SK-N-SH (cell line): ENCODE measurements around the gene FRMPD1. TPM values are rescaled to one million over a fixed set of nuclear protein-coding genes. Genes with fewer than 3 reads are reported as not detected.

ENCODE experiments used
- CTCF ChIA-PET: fragments of 300-600, 350-600 bp; formaldehyde crosslinking; extraction: SDS; loops from one replicate; lab custom pipeline; 2021; lab: Yijun Ruan, JAX
- POLR2A ChIA-PET: fragments of 350-600 bp; sonication (Branson Sonifier 250); formaldehyde crosslinking; extraction: SDS; loops from one replicate; lab custom pipeline; 2020; ENCODE audit warnings: antibody characterized with exemption, inconsistent platforms; lab: Yijun Ruan, JAX
- DNase-seq: peaks from one replicate; pipeline ENCODE4 v3.0.0; 2012
- H2AFZ ChIP-seq: fragments of 200-600 bp; sonication (generic); 2 replicates; pipeline ENCODE4 v1.8.1; 2016; ENCODE audit warnings: antibody characterized with exemption, mild to moderate bottlenecking, low read depth
- H3F3A ChIP-seq: fragments of 200-600 bp; sonication (generic); replicated peaks from 2 replicates; pipeline ENCODE3; 2016; ENCODE audit warnings: antibody characterized with exemption, mild to moderate bottlenecking; ENCODE audit not compliant: insufficient read depth
- H3K27ac ChIP-seq, 2 experiments: fragments of 200-500 bp in 1 of 2; fragments of 200-600 bp in 1 of 2; sonication (Bioruptor generic) in 1 of 2; sonication (generic), shearing (Covaris generic) in 1 of 2; 2 replicates each; pipeline versions ENCODE4 v1.5.1 to v1.6.1; 2014 to 2016; ENCODE audit warnings: low read depth in 2 of 2, inconsistent platforms in 1 of 2, low read length in 1 of 2, mild to moderate bottlenecking in 1 of 2, mixed read lengths in 1 of 2
- H3K27me3 ChIP-seq: fragments of 200-600 bp; sonication (generic), shearing (Covaris generic); 2 replicates; pipeline ENCODE4 v1.6.1; 2016; ENCODE audit warnings: mixed run types; ENCODE audit not compliant: insufficient read depth
- H3K36me3 ChIP-seq, 2 experiments: fragments of 200-500 bp in 1 of 2; fragments of 200-600 bp in 1 of 2; sonication (Bioruptor generic) in 1 of 2; sonication (generic) in 1 of 2; replicated peaks in 1 of 2; 2 replicates each; pipeline versions ENCODE3 to v1.5.1; 2014 to 2016; ENCODE audit warnings: low read length in 1 of 2, mild to moderate bottlenecking in 1 of 2; ENCODE audit not compliant: insufficient read depth in 2 of 2, control insufficient read depth in 1 of 2
- H3K4me1 ChIP-seq, 2 experiments: fragments of 200-500 bp in 1 of 2; fragments of 200-600 bp in 1 of 2; sonication (Bioruptor generic) in 1 of 2; sonication (generic), shearing (Covaris generic) in 1 of 2; 2 replicates each; pipeline versions ENCODE4 v1.5.1 to v1.6.1; 2014 to 2016; ENCODE audit warnings: low read depth in 1 of 2, low read length in 1 of 2, mixed run types in 1 of 2; ENCODE audit not compliant: insufficient read depth in 2 of 2, control insufficient read depth in 1 of 2
- H3K4me2 ChIP-seq: fragments of 200-600 bp; sonication (generic), shearing (Covaris generic); 2 replicates; pipeline ENCODE4 v1.6.1; 2017; ENCODE audit warnings: mixed run types
- H3K4me3 ChIP-seq, 2 experiments: fragments of 200-500 bp in 1 of 2; fragments of 200-600 bp in 1 of 2; sonication (Bioruptor generic) in 1 of 2; sonication (generic), shearing (Covaris generic) in 1 of 2; 2 replicates each; pipeline versions ENCODE4 v1.5.1 to v1.8.1; 2014 to 2016; ENCODE audit warnings: low read depth in 2 of 2, inconsistent platforms in 1 of 2, low read length in 1 of 2, mild to moderate bottlenecking in 1 of 2, mixed read lengths in 1 of 2, moderate library complexity in 1 of 2
- H3K79me2 ChIP-seq: fragments of 200-600 bp; sonication (generic); 2 replicates; pipeline ENCODE4 v1.8.1; 2017; ENCODE audit warnings: mild to moderate bottlenecking; ENCODE audit not compliant: insufficient read depth
- H3K9ac ChIP-seq: fragments of 200-600 bp; sonication (generic); 2 replicates; pipeline ENCODE4 v1.6.1; 2017; ENCODE audit warnings: mixed run types
- H3K9me2 ChIP-seq: fragments of 200-600 bp; sonication (generic); 2 replicates; pipeline ENCODE4 v1.6.1; 2017; ENCODE audit warnings: mixed run types
- H3K9me3 ChIP-seq: fragments of 200-600 bp; sonication (generic); 2 replicates; pipeline ENCODE4 v1.6.1; 2017; ENCODE audit warnings: mixed run types, mild to moderate bottlenecking, moderate library complexity
- H4K20me1 ChIP-seq: fragments of 200-600 bp; sonication (generic); 2 replicates; pipeline ENCODE4 v1.6.1; 2017; ENCODE audit warnings: mild to moderate bottlenecking, mixed run types; ENCODE audit not compliant: insufficient read depth
- CHD2 ChIP-seq: fragments of 150-350 bp; IDR thresholded peaks from 2 replicates; pipeline ENCODE4 v1.6.1; 2018; ENCODE audit warnings: low read length; ENCODE audit not compliant: partially characterized antibody
- CTCF ChIP-seq: fragments of 200-600 bp; sonication (generic); IDR thresholded peaks from 2 replicates; pipeline ENCODE4 v1.6.1; 2017; ENCODE audit warnings: antibody characterized with exemption, mild to moderate bottlenecking, moderate library complexity
- EP300 ChIP-seq, 2 experiments: IDR thresholded peaks; 2 replicates each; pipeline versions ENCODE4 v1.4.0 to v1.6.1; 2012; ENCODE audit warnings: borderline replicate concordance in 1 of 2, low read depth in 1 of 2, low read length in 1 of 2
- FOXM1 ChIP-seq: IDR thresholded peaks from 2 replicates; pipeline ENCODE4 v1.4.0; 2012; ENCODE audit warnings: low read depth, mild to moderate bottlenecking
- GATA2 ChIP-seq: sonication (generic); formaldehyde crosslinking; IDR thresholded peaks from 2 replicates; pipeline ENCODE4 v1.5.0; 2020; ENCODE audit warnings: mild to moderate bottlenecking, missing genetic modification reagents
- IRF3 ChIP-seq: fragments of 150-350 bp; IDR thresholded peaks from 2 replicates; pipeline ENCODE4 v1.6.1; 2016; ENCODE audit warnings: mild to moderate bottlenecking, low read depth, low read length
- MAX ChIP-seq: IDR thresholded peaks from 2 replicates; pipeline ENCODE4 v1.4.0; 2012; ENCODE audit warnings: low read depth
- MXI1 ChIP-seq: IDR thresholded peaks from 2 replicates; pipeline ENCODE4 v1.6.1; 2012; ENCODE audit warnings: mild to moderate bottlenecking, low read depth, low read length, improper control_type of control experiment
- RCOR1 ChIP-seq: fragments of 150-350 bp; IDR thresholded peaks from 2 replicates; pipeline ENCODE4 v1.6.1; 2017; ENCODE audit warnings: antibody characterized with exemption, low read length
- REST ChIP-seq: IDR thresholded peaks from 2 replicates; pipeline ENCODE4 v1.6.1; 2012; ENCODE audit warnings: mild to moderate bottlenecking, low read depth, low read length, moderate library complexity
- SMC3 ChIP-seq: IDR thresholded peaks from 2 replicates; pipeline ENCODE4 v1.6.1; 2012; ENCODE audit warnings: low read depth, low read length, improper control_type of control experiment
- TAF1 ChIP-seq: IDR thresholded peaks from 2 replicates; pipeline ENCODE4 v1.6.1; 2012; ENCODE audit warnings: low read depth, mild to moderate bottlenecking, low read length, moderate library complexity, borderline replicate concordance
- ZBTB33 ChIP-seq: IDR thresholded peaks from 2 replicates; pipeline ENCODE4 v1.4.0; 2012; ENCODE audit warnings: low read depth, borderline replicate concordance
- WGBS: methylation state at CpG from one replicate; pipeline ENCODE4 v1.1.6; 2017; ENCODE audit warnings: low lambda C conversion rate; 5-methylcytosine and 5-hydroxymethylcytosine counted together
- polyA plus RNA-seq, 3 experiments: library from polyadenylated mRNA; depleted of rRNA; stranded (reverse); fragments of >200 nt; gene quantifications; 2 replicates each; pipeline ENCODE4 v1.2.3, GENCODE V29; 2012

The FRMPD1 gene
- polyA plus RNA-seq, 1 of the 3 experiments (the other 2 are of a cell fraction), result not detected

- H2AFZ ChIP-seq, result no peak overlapping the region
- H3K9me3 ChIP-seq, result no peaks in the 10 kb centered on the region
- ChIA-PET POLR2A (no interaction called here), CTCF (interaction anchor here (0.9 kb wide), 1 partner anchor 12 kb away, joined by 3 read pairs; no protein-coding TSS in a partner anchor)
- H4K20me1 ChIP-seq, result no peaks in the 10 kb centered on the region
- WGBS, result 42% methylated on average over 2 of the region's 2 CpGs
- DNase-seq, result no peak
- H3K27me3 ChIP-seq, result peaks cover 60% of the 10 kb centered on the region
- H3K4me2 ChIP-seq, result no peak overlapping the region
- no peak overlapping the region for H3K27ac ChIP-seq
- no peaks in the 10 kb centered on the region for H3F3A ChIP-seq
- H3K79me2 ChIP-seq, result no peaks in the 10 kb centered on the region
- H3K4me1 ChIP-seq, result peaks cover 0 to 9% of the 10 kb centered on the region in 2 experiments; a peak in 2 of 4 replicates
- no peaks in the 10 kb centered on the region for H3K36me3 ChIP-seq
- no peak overlapping the region for H3K4me3 ChIP-seq
- no peaks in the 10 kb centered on the region for H3K9me2 ChIP-seq
- no peak overlapping the region for H3K9ac ChIP-seq
- TF ChIP-seq RCOR1, result no peak
- no peak for TF ChIP-seq REST
- TF ChIP-seq MXI1, result no peak
- TF ChIP-seq CHD2, result no peak
- no peak for TF ChIP-seq CTCF
- TF ChIP-seq IRF3, result no peak
- no peak for TF ChIP-seq TAF1
- no peak for TF ChIP-seq ZBTB33
- TF ChIP-seq GATA2 (CRISPR knock-in tag), result no peak
- TF ChIP-seq SMC3, result no peak
- no peak for TF ChIP-seq MAX
- TF ChIP-seq EP300 (IDR thresholded peaks at IDR 0.05; ENCODE audit: borderline replicate concordance in 1 of 2, low read depth in 1 of 2, low read length in 1 of 2), result no peak
- TF ChIP-seq FOXM1, result no peak
- TF ChIP-seq, all 33 proteins: peak for 0
These were observed 2.6 kb downstream of the FRMPD1 start for GRCh38 chr9:37653385-37653784.
